T-cell (primary cell): ENCODE data around the gene AQP9. TPM values are rescaled to one million over a fixed set of nuclear protein-coding genes. Genes with fewer than 3 reads are reported as not detected.

Experiments
- ATAC-seq, 4 experiments: fragments of 200-7000 bp in 3 of 4; fragments of 150-1000 bp in 1 of 4; cut with Tn5 transposase; replicated peaks in 1 of 4; 1 replicate in 3 of 4; 2 replicates in 1 of 4; pipeline ENCODE4 v1.10.0; 2021; ENCODE audit warnings: moderate library complexity in 3 of 4, mild to moderate bottlenecking in 2 of 4, moderate number of reproducible peaks in 1 of 4
- CTCF ChIA-PET, 2 donors: fragments of 300-600 bp; sonication (Branson Sonifier 250); formaldehyde crosslinking; loops; one replicate each; lab custom pipeline; 2022; ENCODE audit warnings: antibody characterized with exemption in 2 of 2; lab: Charles Lee
- POLR2A ChIA-PET, 2 donors: fragments of 300-600 bp; sonication (Branson Sonifier 250); formaldehyde crosslinking; loops; one replicate each; lab custom pipeline; 2022; ENCODE audit warnings: antibody characterized with exemption in 2 of 2; lab: Charles Lee
- DNase-seq, 35 experiments: peaks; one replicate each; pipeline versions ENCODE4 v3.0.0 to v3.0.0-alpha.2; 2013 to 2023
- H3K27ac ChIP-seq: one replicate; pipeline ENCODE4 v1.5.1; 2013; ENCODE audit warnings: low read length
- H3K27me3 ChIP-seq, 2 experiments: replicated peaks in 1 of 2; 1 replicate in 1 of 2; 2 replicates in 1 of 2; pipeline versions ENCODE4 v1.6.1 to v1.7.0; 2013; ENCODE audit warnings: low read length in 1 of 2, mixed read lengths in 1 of 2; ENCODE audit not compliant: control insufficient read depth in 2 of 2, insufficient read depth in 2 of 2; ENCODE audit errors: extremely low read depth in 1 of 2
- H3K36me3 ChIP-seq, 2 donors: 1 replicate in 1 of 2; 2 replicates in 1 of 2; pipeline versions ENCODE4 v1.6.1 to v1.7.0; 2013; ENCODE audit warnings: low read length in 1 of 2; ENCODE audit not compliant: control insufficient read depth in 2 of 2, insufficient read depth in 1 of 2; ENCODE audit errors: extremely low read depth in 1 of 2
- H3K4me1 ChIP-seq, 2 experiments: 1 replicate in 1 of 2; 2 replicates in 1 of 2; pipeline versions ENCODE4 v1.6.1 to v1.7.0; 2013; ENCODE audit warnings: low read length in 2 of 2, mixed read lengths in 1 of 2; ENCODE audit not compliant: insufficient read depth in 2 of 2, control insufficient read depth in 1 of 2; ENCODE audit errors: extremely low read depth in 1 of 2
- H3K4me3 ChIP-seq, 2 donors: 1 replicate in 1 of 2; 2 replicates in 1 of 2; pipeline versions ENCODE4 v1.5.1 to v1.7.0; 2013; ENCODE audit warnings: mild to moderate bottlenecking in 2 of 2, low read length in 1 of 2, moderate library complexity in 1 of 2; ENCODE audit not compliant: control insufficient read depth in 1 of 2; ENCODE audit errors: extremely low read depth in 1 of 2
- H3K9me3 ChIP-seq: 2 replicates; pipeline ENCODE4 v1.7.0; 2013
- H3K27ac Mint-ChIP-seq, 2 donors: one replicate each; pipeline ENCODE4 v1.8.0; 2020 to 2021; ENCODE audit warnings: mild to moderate bottlenecking in 2 of 2, mixed read lengths in 2 of 2
- H3K27me3 Mint-ChIP-seq, 2 donors: one replicate each; pipeline ENCODE4 v1.8.0; 2021 to 2022; ENCODE audit warnings: mixed read lengths in 2 of 2
- H3K36me3 Mint-ChIP-seq: one replicate; pipeline ENCODE4 v1.8.0; 2021; ENCODE audit warnings: mixed read lengths
- H3K4me1 Mint-ChIP-seq, 3 donors: one replicate each; pipeline ENCODE4 v1.8.0; 2020 to 2022; ENCODE audit warnings: mixed read lengths in 3 of 3, mild to moderate bottlenecking in 1 of 3
- H3K4me3 Mint-ChIP-seq, 3 donors: one replicate each; pipeline ENCODE4 v1.8.0; 2020 to 2022; ENCODE audit warnings: mild to moderate bottlenecking in 3 of 3, mixed read lengths in 3 of 3, moderate library complexity in 3 of 3
- H3K9me3 Mint-ChIP-seq, 3 donors: one replicate each; pipeline ENCODE4 v1.8.0; 2020 to 2022; ENCODE audit warnings: mixed read lengths in 3 of 3
- WGBS: methylation state at CpG from one replicate; pipeline ENCODE4 v1.1.5; 2013; ENCODE audit warnings: missing lambda C conversion rate; ENCODE audit not compliant: insufficient coverage; 5-methylcytosine and 5-hydroxymethylcytosine counted together
- total RNA-seq, 35 experiments: library from RNA in 6 of 35; stranded (reverse) in 6 of 35; fragments of 120-200 nt in 1 of 35; gene quantifications; one replicate each; pipeline versions ENCODE4 v1.2.1 to v1.2.4 and lab custom pipeline; 2013 to 2026

AQP9 gene, protein sequence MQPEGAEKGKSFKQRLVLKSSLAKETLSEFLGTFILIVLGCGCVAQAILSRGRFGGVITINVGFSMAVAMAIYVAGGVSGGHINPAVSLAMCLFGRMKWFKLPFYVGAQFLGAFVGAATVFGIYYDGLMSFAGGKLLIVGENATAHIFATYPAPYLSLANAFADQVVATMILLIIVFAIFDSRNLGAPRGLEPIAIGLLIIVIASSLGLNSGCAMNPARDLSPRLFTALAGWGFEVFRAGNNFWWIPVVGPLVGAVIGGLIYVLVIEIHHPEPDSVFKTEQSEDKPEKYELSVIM
- total RNA-seq (under 1 TPM in 2 of 5 donors, not detected in 3; 0.09 to 0.23 TPM), total RNA-seq (lab: John Stamatoyannopoulos, UW) (0 to 13.1 (median 0.08) reads per million in 29 experiments)
- total RNA-seq (2013) = 0.57 TPM

DNA sequence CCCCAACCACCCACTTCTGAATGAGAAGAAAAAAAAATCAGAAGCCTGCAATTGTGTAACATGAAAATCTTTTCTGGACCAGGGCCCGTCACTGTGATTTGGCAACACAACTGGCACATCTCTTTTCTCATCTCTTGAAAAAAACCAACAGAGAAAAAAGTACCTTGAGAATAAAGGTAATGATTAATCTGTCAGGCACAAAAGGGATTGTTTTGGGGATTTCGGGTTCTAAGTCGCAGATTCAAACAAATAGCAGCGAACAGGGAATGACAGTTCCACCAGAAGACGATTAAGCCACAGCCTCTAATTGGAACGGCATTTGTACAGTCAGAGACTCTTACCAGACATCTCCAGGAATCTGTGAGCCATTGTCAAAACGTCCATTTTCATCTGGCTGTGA is at the start of gene AQP9:
Gene AQP9, plus strand, starts transcription at position 276 of the 400 bp plus-strand sequence. CDS start 185 bp downstream, outside the sequence.
- POLR2A ChIA-PET = no interaction called here

DNA sequence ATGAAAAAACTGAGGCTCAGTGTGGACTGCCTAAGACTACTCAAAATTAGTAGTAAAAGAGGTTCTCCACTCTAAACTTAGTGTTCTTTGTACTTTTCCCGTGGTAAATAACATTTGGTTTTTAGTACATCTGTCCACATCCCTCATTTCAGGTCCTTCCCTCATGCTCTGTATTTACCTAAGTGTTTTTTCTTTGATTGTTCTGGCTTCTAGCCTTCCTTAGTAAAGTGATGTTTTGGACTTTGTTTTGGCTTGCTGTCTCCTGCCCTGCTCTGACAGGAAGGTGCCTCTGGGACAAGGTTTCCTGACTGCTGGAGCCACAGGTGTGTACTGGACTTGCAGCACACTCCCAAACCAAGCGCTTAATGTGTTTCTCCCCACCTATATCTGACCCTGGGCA is 42.8 kb upstream of the AQP9 start:
- POLR2A ChIA-PET = no interaction called here
- H3K4me3 ChIP-seq = no peak overlapping the region
- no CpG with 5 or more reads among the region's 2 CpGs for WGBS
- no peak overlapping the region for H3K27ac ChIP-seq
- Mint-ChIP-seq H3K27me3 (peaks cover 15 to 19% of the 10 kb centered on the region in 2 donors), H3K9me3 (peaks cover 0 to 3% (median 0%) of the 10 kb centered on the region in 3 donors), H3K4me1 (no peaks in the 10 kb centered on the region), H3K27ac (no peak overlapping the region), H3K36me3 (no peaks in the 10 kb centered on the region), H3K4me3 (no peak overlapping the region)
- CTCF ChIA-PET = no interaction called here
- H3K9me3 ChIP-seq = no peaks in the 10 kb centered on the region
- H3K4me1 ChIP-seq = no peaks in the 10 kb centered on the region
- no peaks in the 10 kb centered on the region for H3K36me3 ChIP-seq
- H3K27me3 ChIP-seq = no peaks in the 10 kb centered on the region
- no peak for DNase-seq
- ATAC-seq = no peak

More for the DNA sequence above, at the start of gene AQP9:
- Mint-ChIP-seq H3K36me3 (no peaks in the 10 kb centered on the region), H3K4me1 (no peaks in the 10 kb centered on the region), H3K9me3 (no peaks in the 10 kb centered on the region), H3K27me3 (peaks cover 6 to 26% of the 10 kb centered on the region in 2 donors), H3K4me3 (no peak within 1 kb of the TSS), H3K27ac (no peak within 1 kb of the TSS)
- H3K27me3 ChIP-seq = peaks cover 2 to 3% of the 10 kb centered on the region in 2 experiments
- ATAC-seq (no peak), DNase-seq (no peak)
- no peak within 1 kb of the TSS for H3K4me3 ChIP-seq
- H3K36me3 ChIP-seq = no peaks in the 10 kb centered on the region
- H3K4me1 ChIP-seq = no peaks in the 10 kb centered on the region
- 87% methylated on average over 4 of the region's 7 CpGs for WGBS
- no peak within 1 kb of the TSS for H3K27ac ChIP-seq
- no peaks in the 10 kb centered on the region for H3K9me3 ChIP-seq
- CTCF ChIA-PET = no interaction called here

DNA sequence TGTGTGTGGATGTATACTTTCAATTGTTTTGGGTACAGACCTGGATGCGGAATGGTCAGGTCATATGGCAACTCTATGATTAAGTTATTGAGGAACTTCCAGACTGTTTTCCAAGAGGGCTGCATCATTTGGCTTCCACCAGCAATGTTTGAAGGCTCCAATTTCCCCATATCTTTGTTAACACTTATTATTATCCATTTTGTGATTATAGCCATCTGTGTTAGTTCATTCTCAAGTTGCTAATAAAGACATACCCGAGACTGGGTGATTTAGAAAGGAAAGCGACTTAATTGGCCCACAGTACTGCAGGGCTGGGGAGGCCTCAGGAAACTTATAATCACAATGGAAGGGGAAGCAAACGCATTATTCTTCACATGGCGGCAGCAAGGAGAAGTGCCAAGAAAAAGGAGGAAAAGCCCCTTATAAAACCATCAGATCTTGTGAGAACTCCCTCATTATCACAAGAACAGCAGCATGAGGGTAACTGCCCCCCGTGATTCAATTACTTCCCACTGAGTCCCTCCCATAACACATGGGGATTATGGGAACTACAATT is 41.6 kb upstream of the AQP9 start:
- ChIA-PET POLR2A (no interaction called here), CTCF (no interaction called here)
- Histone ChIP-seq H3K4me1 (no peaks in the 10 kb centered on the region), H3K36me3 (no peaks in the 10 kb centered on the region), H3K27me3 (no peaks in the 10 kb centered on the region), H3K9me3 (no peaks in the 10 kb centered on the region), H3K4me3 (no peak overlapping the region), H3K27ac (no peak overlapping the region)
- H3K27ac Mint-ChIP-seq = no peak overlapping the region
- DNase-seq (no peak), ATAC-seq (no peak)
- H3K36me3 Mint-ChIP-seq = no peaks in the 10 kb centered on the region
- no peaks in the 10 kb centered on the region for H3K4me1 Mint-ChIP-seq
- WGBS = no CpG with 5 or more reads among the region's 6 CpGs
- H3K9me3 Mint-ChIP-seq = peaks cover 0 to 3% (median 0%) of the 10 kb centered on the region in 3 donors
- peaks cover 22 to 24% of the 10 kb centered on the region in 2 donors for H3K27me3 Mint-ChIP-seq
- H3K4me3 Mint-ChIP-seq = no peak overlapping the region

DNA sequence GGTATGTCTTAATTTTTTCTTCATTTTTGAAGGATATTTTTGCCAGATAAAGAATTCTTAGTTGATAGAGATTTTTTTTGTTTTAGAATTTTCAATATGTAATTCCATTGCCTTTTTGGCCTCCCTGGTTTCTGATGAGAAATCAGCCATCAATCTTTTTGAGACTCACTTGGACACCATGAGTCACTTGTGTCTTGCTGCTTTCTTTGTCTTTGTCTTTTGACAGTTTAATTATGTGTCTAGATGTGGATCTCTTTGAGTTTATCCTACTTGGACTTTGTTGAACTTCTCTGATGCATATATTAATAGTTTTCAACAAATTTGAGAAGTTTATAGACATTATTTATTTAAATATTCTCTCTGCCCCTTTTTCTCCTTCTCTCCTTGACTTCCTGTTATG is 34.7 kb upstream of the AQP9 start:
- POLR2A ChIA-PET = no interaction called here
- Mint-ChIP-seq H3K9me3 (peaks cover 0 to 3% (median 0%) of the 10 kb centered on the region in 3 donors), H3K27me3 (peaks cover 26 to 48% of the 10 kb centered on the region in 2 donors), H3K4me1 (no peaks in the 10 kb centered on the region), H3K36me3 (no peaks in the 10 kb centered on the region), H3K4me3 (no peak overlapping the region), H3K27ac (no peak overlapping the region)
- Histone ChIP-seq H3K27ac (no peak overlapping the region), H3K9me3 (no peaks in the 10 kb centered on the region), H3K36me3 (no peaks in the 10 kb centered on the region), H3K4me3 (no peak overlapping the region), H3K27me3 (peaks cover 0 to 4% of the 10 kb centered on the region in 2 experiments), H3K4me1 (no peaks in the 10 kb centered on the region)
- ATAC-seq (no peak), DNase-seq (no peak)
- CTCF ChIA-PET = no interaction called here

DNA sequence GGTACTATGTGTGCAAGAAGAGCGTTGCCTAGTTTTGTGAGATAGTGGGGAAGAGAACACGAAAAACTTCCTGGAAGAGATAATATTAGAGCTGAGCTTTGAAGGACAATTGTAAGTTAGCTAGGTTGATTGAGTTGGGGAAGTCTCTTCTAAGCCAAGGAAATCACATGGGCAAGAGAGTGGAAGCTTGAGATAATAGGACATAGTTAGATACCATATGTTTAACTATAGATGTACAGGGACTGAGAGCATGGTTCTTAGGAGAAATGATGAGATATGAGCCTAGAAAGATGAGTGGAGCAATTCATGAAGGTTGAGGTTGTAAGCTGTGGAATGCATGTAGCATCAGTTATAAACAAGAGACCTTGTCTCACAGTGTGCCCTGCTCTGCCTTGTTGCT is 30.1 kb upstream of the AQP9 start:
- H3K4me1 Mint-ChIP-seq = no peaks in the 10 kb centered on the region
- Histone ChIP-seq H3K36me3 (no peaks in the 10 kb centered on the region), H3K27me3 (peaks cover 0 to 9% of the 10 kb centered on the region in 2 experiments), H3K4me3 (no peak overlapping the region), H3K4me1 (no peaks in the 10 kb centered on the region), H3K27ac (no peak overlapping the region), H3K9me3 (no peaks in the 10 kb centered on the region)
- H3K9me3 Mint-ChIP-seq = peaks cover 0 to 3% (median 0%) of the 10 kb centered on the region in 3 donors
- no peak for ATAC-seq
- peaks cover 17 to 32% of the 10 kb centered on the region in 2 donors for H3K27me3 Mint-ChIP-seq
- H3K4me3 Mint-ChIP-seq = no peak overlapping the region
- ChIA-PET POLR2A (no interaction called here), CTCF (no interaction called here)
- H3K36me3 Mint-ChIP-seq = no peaks in the 10 kb centered on the region
- no peak overlapping the region for H3K27ac Mint-ChIP-seq
- no peak for DNase-seq
- 71% methylated on average over 2 of the region's 2 CpGs for WGBS

DNA sequence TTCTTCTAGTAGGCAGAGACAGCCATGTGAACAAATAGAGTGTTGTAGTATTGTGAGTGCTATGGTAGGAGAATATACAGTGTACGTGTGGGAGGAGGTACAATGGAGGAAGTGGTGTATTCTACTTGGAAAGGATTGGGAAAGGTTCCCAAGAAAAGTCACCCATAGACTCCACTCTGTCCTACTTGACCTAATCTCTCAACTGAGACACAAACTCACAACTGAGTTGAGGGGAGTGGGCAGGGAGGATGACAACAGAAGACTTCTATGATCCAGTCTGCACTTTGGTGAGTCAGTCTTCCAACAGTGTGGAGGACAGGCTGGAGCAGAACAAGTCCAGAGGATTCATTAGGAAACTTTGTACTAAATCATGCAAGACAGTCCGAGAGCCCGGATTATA is 28.8 kb upstream of the AQP9 start:
- CTCF ChIA-PET = no interaction called here

More for the DNA sequence above, 28.8 kb upstream of the AQP9 start:
- Mint-ChIP-seq H3K9me3 (no peaks in the 10 kb centered on the region), H3K27ac (no peak overlapping the region), H3K4me3 (no peak overlapping the region), H3K36me3 (no peaks in the 10 kb centered on the region), H3K27me3 (peaks cover 19 to 34% of the 10 kb centered on the region in 2 donors), H3K4me1 (no peaks in the 10 kb centered on the region)
- ATAC-seq (no peak), DNase-seq (no peak)
- Histone ChIP-seq H3K4me3 (no peak overlapping the region), H3K27me3 (peaks cover 0 to 9% of the 10 kb centered on the region in 2 experiments), H3K27ac (no peak overlapping the region), H3K4me1 (no peaks in the 10 kb centered on the region), H3K9me3 (no peaks in the 10 kb centered on the region), H3K36me3 (no peaks in the 10 kb centered on the region)
- WGBS = 90% methylated on average over 2 of the region's 3 CpGs
- POLR2A ChIA-PET = no interaction called here
